Natural killer cell (primary cell): ENCODE results near the gene CTSZ. TPM values are rescaled to one million over a fixed set of nuclear protein-coding genes. Genes with fewer than 3 reads are reported as not detected.

Source experiments
- ATAC-seq, 3 donors: fragments of 150-1000 bp in 2 of 3; fragments of 200-7000 bp in 1 of 3; cut with Tn5 transposase; 1 replicate in 1 of 3; 2 replicates in 2 of 3; pipeline ENCODE4 v1.10.0; 2021; ENCODE audit warnings: mild to moderate bottlenecking in 2 of 3, moderate library complexity in 2 of 3
- DNase-seq, 2 donors: peaks; one replicate each; pipeline versions ENCODE4 v3.0.0 to v3.0.0-alpha.2; 2013 to 2021; ENCODE audit warnings: mixed read lengths in 1 of 2
- H3K27ac ChIP-seq: one replicate; pipeline ENCODE4 v1.5.1; 2013; ENCODE audit warnings: mild to moderate bottlenecking, low read length
- H3K27me3 ChIP-seq: one replicate; pipeline ENCODE4 v1.6.1; 2013; ENCODE audit warnings: low read length; ENCODE audit not compliant: control insufficient read depth, insufficient read depth
- H3K36me3 ChIP-seq: one replicate; pipeline ENCODE4 v1.6.1; 2013; ENCODE audit warnings: low read length; ENCODE audit not compliant: control insufficient read depth, insufficient read depth
- H3K4me1 ChIP-seq: one replicate; pipeline ENCODE4 v1.6.1; 2013; ENCODE audit warnings: low read length; ENCODE audit not compliant: control insufficient read depth, insufficient read depth
- H3K4me3 ChIP-seq: one replicate; pipeline ENCODE4 v1.5.1; 2013; ENCODE audit warnings: low read length
- H3K9me3 ChIP-seq: one replicate; pipeline ENCODE4 v1.6.1; 2013; ENCODE audit warnings: low read length; ENCODE audit not compliant: control insufficient read depth, insufficient read depth
- H3K27ac Mint-ChIP-seq, 2 donors: one replicate each; pipeline ENCODE4 v1.8.0; 2022; ENCODE audit warnings: mild to moderate bottlenecking in 2 of 2, mixed read lengths in 2 of 2, moderate library complexity in 1 of 2
- H3K27me3 Mint-ChIP-seq, 2 donors: one replicate each; pipeline ENCODE4 v1.8.0; 2022; ENCODE audit warnings: low read depth in 2 of 2, mixed read lengths in 2 of 2
- H3K36me3 Mint-ChIP-seq: one replicate; pipeline ENCODE4 v1.8.0; 2022; ENCODE audit warnings: mixed read lengths
- H3K4me1 Mint-ChIP-seq, 2 donors: one replicate each; pipeline ENCODE4 v1.8.0; 2022; ENCODE audit warnings: mixed read lengths in 2 of 2
- H3K4me3 Mint-ChIP-seq: one replicate; pipeline ENCODE4 v1.8.0; 2022; ENCODE audit warnings: mild to moderate bottlenecking, moderate library complexity, mixed read lengths
- H3K9me3 Mint-ChIP-seq, 2 donors: one replicate each; pipeline ENCODE4 v1.8.0; 2022; ENCODE audit warnings: mixed read lengths in 2 of 2
- CTCF ChIP-seq: fragments of 200-600 bp; IDR thresholded peaks from one replicate; pipeline ENCODE4 v1.8.0; 2022; ENCODE audit warnings: antibody characterized with exemption
- WGBS: methylation state at CpG from one replicate; pipeline ENCODE4 v1.1.7; 2013; ENCODE audit warnings: missing lambda C conversion rate; ENCODE audit not compliant: insufficient coverage; 5-methylcytosine and 5-hydroxymethylcytosine counted together
- intact Hi-C: fragments of 100-400 bp; cut with micrococcal nuclease; formaldehyde crosslinking; loops from one replicate; pipeline ENCODE4 v1.14.2; 2022
- total RNA-seq, 4 donors: library from RNA; stranded (reverse); fragments of 120-200 nt in 1 of 4; gene quantifications; one replicate each; pipeline versions ENCODE4 v1.2.3 to v1.2.4, GENCODE V29; 2013 to 2022

The CTSZ gene
- total RNA-seq, 3 donors from 2014 or later (not counting 1 experiment from before 2014, with no cell fraction given) = 30.5 to 52.5 (median 42.3) TPM

- Histone ChIP-seq H3K36me3 (peaks cover 24% of the 10 kb centered on the region), H3K9me3 (no peaks in the 10 kb centered on the region), H3K27ac (no peak overlapping the region), H3K27me3 (no peaks in the 10 kb centered on the region), H3K4me3 (no peak overlapping the region), H3K4me1 (peaks cover 42% of the 10 kb centered on the region)
- 95% methylated on average over 27 of the region's 27 CpGs for WGBS
- Mint-ChIP-seq H3K27ac (no peak overlapping the region), H3K27me3 (no peaks in the 10 kb centered on the region), H3K4me3 (no peak overlapping the region), H3K9me3 (no peaks in the 10 kb centered on the region), H3K36me3 (no peaks in the 10 kb centered on the region), H3K4me1 (peaks cover 22 to 41% of the 10 kb centered on the region in 2 donors)
- DNase-seq = no peak
- intact Hi-C loops = no loop called here
- TF ChIP-seq CTCF = no peak
- ATAC-seq = no peak
These were observed 5.4 kb downstream of the CTSZ start for GRCh38 chr20:59001449-59002171.

- Mint-ChIP-seq H3K27ac (no peak overlapping the region), H3K36me3 (no peaks in the 10 kb centered on the region), H3K4me1 (peaks cover 20 to 37% of the 10 kb centered on the region in 2 donors), H3K9me3 (no peaks in the 10 kb centered on the region), H3K27me3 (no peaks in the 10 kb centered on the region), H3K4me3 (no peak overlapping the region)
- intact Hi-C loops = no loop called here
- Histone ChIP-seq H3K4me3 (no peak overlapping the region), H3K36me3 (peaks cover 29% of the 10 kb centered on the region), H3K27ac (no peak overlapping the region), H3K4me1 (peaks cover 37% of the 10 kb centered on the region), H3K27me3 (no peaks in the 10 kb centered on the region), H3K9me3 (no peaks in the 10 kb centered on the region)
- no peak for TF ChIP-seq CTCF
- no peak for DNase-seq
- WGBS = 89% methylated on average over 13 of the region's 13 CpGs
- ATAC-seq = no peak
These were observed 6.0 kb downstream of the CTSZ start for GRCh38 chr20:59001068-59001448.

GRCh38 chr20:59000326-59000725 lies 6.7 kb downstream of the CTSZ start:
- ATAC-seq = no peak
- Histone ChIP-seq H3K36me3 (peaks cover 37% of the 10 kb centered on the region), H3K4me3 (no peak overlapping the region), H3K27ac (no peak overlapping the region), H3K9me3 (no peaks in the 10 kb centered on the region), H3K27me3 (no peaks in the 10 kb centered on the region), H3K4me1 (peaks cover 30% of the 10 kb centered on the region)
- no peak for TF ChIP-seq CTCF
- Mint-ChIP-seq H3K27me3 (no peaks in the 10 kb centered on the region), H3K4me1 (peaks cover 13 to 32% of the 10 kb centered on the region in 2 donors), H3K27ac (no peak overlapping the region), H3K36me3 (no peaks in the 10 kb centered on the region), H3K9me3 (no peaks in the 10 kb centered on the region), H3K4me3 (no peak overlapping the region)
- WGBS = 67% methylated on average over 3 of the region's 3 CpGs
- DNase-seq = no peak
- intact Hi-C loops = no loop called here

- Mint-ChIP-seq H3K4me1 (peaks cover 1 to 17% of the 10 kb centered on the region in 2 donors), H3K27me3 (no peaks in the 10 kb centered on the region), H3K27ac (no peak overlapping the region), H3K36me3 (no peaks in the 10 kb centered on the region), H3K9me3 (no peaks in the 10 kb centered on the region), H3K4me3 (no peak overlapping the region)
- H3K36me3 ChIP-seq = peaks cover 48% of the 10 kb centered on the region
- no peak overlapping the region for H3K4me3 ChIP-seq
- TF ChIP-seq CTCF = no peak
- no peaks in the 10 kb centered on the region for H3K9me3 ChIP-seq
- H3K27me3 ChIP-seq = no peaks in the 10 kb centered on the region
- intact Hi-C loops = no loop called here
- no peak overlapping the region for H3K27ac ChIP-seq
- ATAC-seq = no peak
- DNase-seq = no peak
- peaks cover 13% of the 10 kb centered on the region for H3K4me1 ChIP-seq
- WGBS = 87% methylated on average over 10 of the region's 11 CpGs
These were observed 8.4 kb downstream of the CTSZ start for GRCh38 chr20:58998656-58999055.
